ENCODE measurements around the gene CELF1. TPM values are rescaled to one million over a fixed set of nuclear protein-coding genes. Genes with fewer than 3 reads are reported as not detected.

Gene CELF1
- total and polyA plus RNA-seq, 2 of the 4 experiments (the other 2 are of a cell fraction): 63.3 to 135 TPM

- no peaks in the 10 kb centered on the region; the same call in 1 of the 2 replicates for H3K36me3 ChIP-seq (ENCODE audit: control insufficient read depth, insufficient read depth, low read length)
- H3K4me1 ChIP-seq (ENCODE audit: control insufficient read depth, insufficient read depth, low read length): peaks cover 13% of the 10 kb centered on the region
- CTCF ChIA-PET: no interaction called here
- no peak overlapping the region for H2BK120ac ChIP-seq (ENCODE audit: low read depth, low read length)
- no peak overlapping the region for H2AK5ac ChIP-seq (ENCODE audit: low read depth, low read length)
- WGBS, 2 experiments (ENCODE audit: extremely low coverage in 2 of 2, insufficient read length in 1 of 2): no CpG with 5 or more reads among the region's 4 CpGs
- intact Hi-C loops (cut with micrococcal nuclease) (loop anchor here (10.0 kb wide), 1 partner anchor 45 kb away; no protein-coding TSS in a partner anchor), dilution Hi-C loops (cut with HindIII; ENCODE audit: low sequenced_read_pairs, unreplicated experiment) (no loop called here), in situ Hi-C loops (cut with MboI; ENCODE audit: low sequenced_read_pairs) (no loop called here)
- no peak overlapping the region for H3K4ac ChIP-seq (ENCODE audit: low read depth, low read length)
- H3K27me3 ChIP-seq (ENCODE audit: control insufficient read depth, insufficient read depth, low read length): no peaks in the 10 kb centered on the region
- ATAC-seq (ENCODE audit: low read depth): no peak
- no peaks in the 10 kb centered on the region for H3K9me3 ChIP-seq (ENCODE audit: control insufficient read depth, insufficient read depth, low read length)
- H4K20me1 ChIP-seq (ENCODE audit: insufficient read depth, low read length): peaks cover 97% of the 10 kb centered on the region
- H3K4me3 ChIP-seq (ENCODE audit: insufficient read depth, low read depth, low read length): no peak overlapping the region
- H3K9me1 ChIP-seq (ENCODE audit: insufficient read depth, low read length): 0 out of 2 replicates have a peak, but pooled peaks cover 6% of the 10 kb centered on the region
- no peak overlapping the region for H4K5ac ChIP-seq (ENCODE audit: low read depth, low read length)
- H2BK20ac ChIP-seq (ENCODE audit: low read depth, low read length): no peak overlapping the region
- H3K4me2 ChIP-seq (ENCODE audit: low read depth, low read length): no peak overlapping the region
- no TSS peak for BruUV-seq (replicated peaks)
- TF ChIP-seq MAFK (IDR thresholded peaks at IDR 0.05; ENCODE audit: low read depth, low read length) (no peak), CEBPB (IDR thresholded peaks at IDR 0.05; ENCODE audit: low read depth, low read length) (no peak), MAZ (IDR thresholded peaks at IDR 0.05; ENCODE audit: borderline replicate concordance, low read depth, low read length) (no peak), ELK1 (IDR thresholded peaks at IDR 0.05; ENCODE audit: borderline replicate concordance, low read depth, low read length) (no peak), RFX5 (IDR thresholded peaks at IDR 0.05; ENCODE audit: low read depth, low read length) (no peak), RAD21 (IDR thresholded peaks at IDR 0.05; ENCODE audit: low read length) (no peak)
- no peak overlapping the region for H2BK15ac ChIP-seq (ENCODE audit: low read depth, low read length)
- no peak overlapping the region for H4K91ac ChIP-seq (ENCODE audit: insufficient read depth, low read depth, low read length)
- H2AFZ ChIP-seq (replicated peaks; ENCODE audit: low read length, poor library complexity): no peak overlapping the region
- H3K18ac ChIP-seq (ENCODE audit: low read depth, low read length): no peak overlapping the region
- H3K9ac ChIP-seq (ENCODE audit: low read depth, low read length): no peak overlapping the region
- H3K79me1 ChIP-seq (ENCODE audit: low read depth in 1 of 2, low read length in 2 of 2): peaks cover 3 to 76% of the 10 kb centered on the region in 2 experiments; a peak in 3 of 4 replicates
- no peak overlapping the region for H3K27ac ChIP-seq (ENCODE audit: insufficient read depth, low read length)
- H3K14ac ChIP-seq (replicated peaks; ENCODE audit: low read depth, low read length): no peak overlapping the region
- no peak overlapping the region for H2AK9ac ChIP-seq (replicated peaks; ENCODE audit: low read depth, low read length, poor library complexity)
- H3K23ac ChIP-seq (ENCODE audit: low read depth, low read length): no peak overlapping the region
- DNase-seq: no peak
- no peak overlapping the region for H3K56ac ChIP-seq (ENCODE audit: extremely low read depth, insufficient read depth, low read length)
- H2BK5ac ChIP-seq (ENCODE audit: low read depth, low read length, poor library complexity, severe bottlenecking): no peak overlapping the region
- POLR2A ChIA-PET (ENCODE audit: unreplicated experiment): no interaction called here
- no peak overlapping the region for H4K8ac ChIP-seq (ENCODE audit: low read depth in 2 of 2, low read length in 2 of 2)
Measured at GRCh38 chr11:47529951-47530350, 23.0 kb downstream of the CELF1 start.

Measured in IMR-90 (cell line).